Measurements from ENCODE around the gene SEC24A. TPM values are rescaled to one million over a fixed set of nuclear protein-coding genes. Genes with fewer than 3 reads are reported as not detected.

The SEC24A gene
- total and polyA plus RNA-seq, 2 donors (not counting 3 experiments of a cell fraction or from before 2014, with no cell fraction given) = 19.8 to 30.0 TPM

GRCh38 chr5:134769206-134769605 is 120.6 kb downstream of the SEC24A start:
- peaks cover 2% of the 10 kb centered on the region for H3K79me2 ChIP-seq (ENCODE audit: control insufficient read depth, insufficient read depth, low read length)
- FAIRE-seq = no peak
- TF ChIP-seq FOS (IDR thresholded peaks at IDR 0.05; ENCODE audit: borderline replicate concordance, insufficient read depth, low read length) = no peak
- no peak for TF ChIP-seq CTCF (IDR thresholded peaks at IDR 0.05; ENCODE audit: extremely low read depth in 1 of 2, insufficient read depth in 1 of 2, low read depth in 1 of 2, low read length in 2 of 2)
- TF ChIP-seq MYC (IDR thresholded peaks at IDR 0.05; ENCODE audit: low read depth, low read length) = no peak
- no peak for TF ChIP-seq EZH2 (IDR thresholded peaks at IDR 0.05; ENCODE audit: borderline replicate concordance, low read depth, low read length, severe bottlenecking)
- TF ChIP-seq POLR2AphosphoS5 (IDR thresholded peaks at IDR 0.05; ENCODE audit: insufficient read depth, low read depth, low read length) = no peak
- no peak for TF ChIP-seq JUN (IDR thresholded peaks at IDR 0.05; ENCODE audit: borderline replicate concordance, insufficient read depth, insufficient read length, low read depth)
- no peak for TF ChIP-seq POLR2A (IDR thresholded peaks at IDR 0.05; ENCODE audit: low read depth, low read length)
- no peak for TF ChIP-seq GATA2 (IDR thresholded peaks at IDR 0.05; ENCODE audit: insufficient read depth, insufficient read length, low read depth, low read length)
- TF ChIP-seq, protein P1, sequence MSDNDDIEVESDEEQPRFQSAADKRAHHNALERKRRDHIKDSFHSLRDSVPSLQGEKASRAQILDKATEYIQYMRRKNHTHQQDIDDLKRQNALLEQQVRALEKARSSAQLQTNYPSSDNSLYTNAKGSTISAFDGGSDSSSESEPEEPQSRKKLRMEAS (IDR thresholded peaks at IDR 0.05; ENCODE audit: insufficient read depth, insufficient read length) = no peak
- dilution Hi-C loops (cut with MboI; ENCODE audit: extremely low pct_ligation_motif_present, low sequenced_read_pairs) = no loop called here
- H4K20me1 ChIP-seq (replicated peaks; ENCODE audit: control insufficient read depth, extremely low read depth, insufficient read depth, low read length) = no peaks in the 10 kb centered on the region
- no peak overlapping the region for H3K4me2 ChIP-seq (ENCODE audit: insufficient read depth, low read length)
- no peak overlapping the region for H3K27ac ChIP-seq (ENCODE audit: insufficient read depth, low read depth, low read length)
- H3K4me3 ChIP-seq (replicated peaks in 1 of 3; ENCODE audit: insufficient read depth in 1 of 3, low read depth in 1 of 3, low read length in 3 of 3) = no peak overlapping the region
- H3K4me1 ChIP-seq (ENCODE audit: control insufficient read depth, extremely low read depth, insufficient read depth, low read length) = no peaks in the 10 kb centered on the region
- no peak for DNase-seq (ENCODE audit: low read depth, low spot score)
- H3K9ac ChIP-seq (replicated peaks; ENCODE audit: extremely low read depth, insufficient read depth, low read length) = no peak overlapping the region
- H3K9me1 ChIP-seq (replicated peaks; ENCODE audit: control insufficient read depth, extremely low read depth, insufficient read depth, low read length) = no peaks in the 10 kb centered on the region
- BruUV-seq (replicated peaks) = no TSS peak
- H3K9me3 ChIP-seq (replicated peaks; ENCODE audit: control insufficient read depth, insufficient read depth, low read length) = no peaks in the 10 kb centered on the region
- CTCF ChIA-PET = no interaction called here
- H3K36me3 ChIP-seq (ENCODE audit: control insufficient read depth in 2 of 2, extremely low read depth in 1 of 2, insufficient read depth in 2 of 2, low read length in 2 of 2) = peaks cover 9% of the 10 kb centered on the region in 2 experiments
- intact Hi-C loops (cut with micrococcal nuclease) = no loop called here
- H3K27me3 ChIP-seq (ENCODE audit: control insufficient read depth in 2 of 2, insufficient read depth in 2 of 2, low read length in 2 of 2) = no peaks in the 10 kb centered on the region
- POLR2A ChIA-PET = no interaction called here
- no peak overlapping the region for H2AFZ ChIP-seq (ENCODE audit: low read depth, low read length)

Data from endothelial cell of umbilical vein (primary cell).